MV-4-11 (cell line): ENCODE measurements around the gene RBPJL.

ENCODE experiments used
- DNase-seq: peaks from one replicate; lab custom pipeline; 2025; lab: John Stamatoyannopoulos, UW

RBPJL gene

GRCh38 chr20:45306431-45306982, at the start of gene RBPJL:
Gene RBPJL, plus strand, starts transcription at chr20:45306840. Its CDS starts 83 bp downstream, at chr20:45306923.
- DNase-seq: no peak

- no peak for DNase-seq
Observed at GRCh38 chr20:45257161-45257560, 49.5 kb upstream of the RBPJL start.

- DNase-seq: no peak
Observed at GRCh38 chr20:45257711-45258110, 48.9 kb upstream of the RBPJL start.

- no peak for DNase-seq
Observed at GRCh38 chr20:45258259-45258658, 48.4 kb upstream of the RBPJL start.

- DNase-seq: no peak
Observed at GRCh38 chr20:45258664-45259063, 48.0 kb upstream of the RBPJL start.

- no peak for DNase-seq
Observed at GRCh38 chr20:45263556-45264266, 42.9 kb upstream of the RBPJL start.

GRCh38 chr20:45266977-45267376, 39.7 kb upstream of the RBPJL start:
- DNase-seq: no peak

GRCh38 chr20:45268531-45268930, 38.1 kb upstream of the RBPJL start:
- DNase-seq: no peak

- no peak for DNase-seq
Observed at GRCh38 chr20:45269056-45269455, 37.6 kb upstream of the RBPJL start.

GRCh38 chr20:45269754-45270270, 36.8 kb upstream of the RBPJL start:
- DNase-seq: no peak

- DNase-seq: no peak
Observed at GRCh38 chr20:45275338-45275737, 31.3 kb upstream of the RBPJL start.

GRCh38 chr20:45279992-45280391, 26.6 kb upstream of the RBPJL start:
- DNase-seq: no peak

- DNase-seq: no peak
Observed at GRCh38 chr20:45282700-45283550, 23.7 kb upstream of the RBPJL start.

GRCh38 chr20:45283551-45284057, 23.0 kb upstream of the RBPJL start:
- DNase-seq: no peak

GRCh38 chr20:45288376-45288775, 18.3 kb upstream of the RBPJL start:
- no peak for DNase-seq

- DNase-seq: no peak
Observed at GRCh38 chr20:45288860-45289259, 17.8 kb upstream of the RBPJL start.

GRCh38 chr20:45289942-45290676, 16.5 kb upstream of the RBPJL start:
- no peak for DNase-seq

- DNase-seq: peak; percentile 80
Observed at GRCh38 chr20:45290677-45291355, 15.8 kb upstream of the RBPJL start.

- no peak for DNase-seq
Observed at GRCh38 chr20:45291526-45291925, 15.1 kb upstream of the RBPJL start.

- no peak for DNase-seq
Observed at GRCh38 chr20:45292343-45292742, 14.3 kb upstream of the RBPJL start.
